DMS79 (cell line): Measurements from ENCODE around the gene CRIP2.
A peak's percentile ranks its signal among the peaks of the same experiment; 100 is the strongest.

Source experiments
- DNase-seq: peaks from one replicate; lab custom pipeline; 2025; lab: John Stamatoyannopoulos, UW

CRIP2 gene, protein sequence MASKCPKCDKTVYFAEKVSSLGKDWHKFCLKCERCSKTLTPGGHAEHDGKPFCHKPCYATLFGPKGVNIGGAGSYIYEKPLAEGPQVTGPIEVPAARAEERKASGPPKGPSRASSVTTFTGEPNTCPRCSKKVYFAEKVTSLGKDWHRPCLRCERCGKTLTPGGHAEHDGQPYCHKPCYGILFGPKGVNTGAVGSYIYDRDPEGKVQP

DNA sequence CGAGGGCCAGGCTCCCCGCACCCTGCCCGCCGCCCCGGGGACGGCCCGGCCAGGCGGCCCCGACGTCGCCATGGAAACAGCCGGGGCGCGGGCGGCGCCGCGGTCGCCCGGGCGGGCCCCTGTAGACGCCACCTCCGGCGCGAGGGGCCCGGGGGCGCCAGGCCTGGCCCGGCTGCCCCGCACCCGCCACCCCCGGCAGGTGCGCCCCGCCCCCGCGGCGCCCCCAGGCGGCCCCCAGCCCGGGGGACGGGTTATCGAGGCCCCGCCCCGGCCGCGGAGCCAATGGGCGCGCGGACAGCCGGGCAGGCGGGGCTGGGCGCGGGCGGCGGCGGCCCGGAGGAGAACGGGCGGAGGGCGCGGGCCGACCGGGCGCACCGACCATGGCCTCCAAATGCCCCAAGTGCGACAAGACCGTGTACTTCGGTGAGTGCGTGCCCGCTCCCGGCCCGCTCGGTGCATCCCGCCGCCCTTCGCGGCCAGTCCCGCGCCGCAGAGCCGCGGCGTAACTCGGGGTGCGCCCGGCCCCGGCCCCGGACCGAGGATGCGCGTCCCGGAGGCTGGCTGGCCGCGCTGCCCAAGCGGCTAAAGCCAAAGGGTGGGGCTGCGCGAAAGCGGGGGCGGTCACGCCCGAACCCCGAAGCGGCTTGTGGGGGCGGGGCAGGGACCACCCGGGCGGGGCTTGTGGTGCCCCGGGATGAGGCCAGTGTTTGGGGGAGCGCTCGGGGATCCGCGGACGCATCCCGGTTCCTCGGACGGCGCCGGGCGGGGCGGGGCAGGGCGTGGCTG is at the start of gene CRIP2:
Gene CRIP2 (plus strand): TSS at position 339 of the 786 bp plus-strand sequence. CDS start 42 bp downstream, at position 381.
- DNase-seq: peak; percentile 57

DNA sequence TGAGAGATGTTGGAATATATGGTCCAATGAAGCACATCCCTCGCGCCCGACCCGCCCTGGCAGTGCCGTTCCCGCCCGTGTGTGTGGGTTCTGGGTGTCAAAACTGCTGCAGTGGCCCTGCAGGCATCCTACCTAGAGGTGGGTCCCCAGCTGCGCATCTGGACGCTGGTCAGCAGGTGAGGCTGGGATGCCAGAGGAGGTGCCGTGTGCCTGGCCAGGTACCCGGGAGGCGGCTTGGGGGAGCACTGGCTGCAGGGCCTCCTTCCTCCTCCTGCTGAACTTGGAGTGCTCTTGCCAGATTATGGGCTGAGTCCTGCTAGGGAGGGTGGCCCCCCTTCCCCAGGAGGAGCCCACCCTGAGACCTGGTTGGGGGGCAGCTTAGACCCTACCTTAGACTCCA is 49.8 kb upstream of the CRIP2 start:
- DNase-seq: no peak

DNA sequence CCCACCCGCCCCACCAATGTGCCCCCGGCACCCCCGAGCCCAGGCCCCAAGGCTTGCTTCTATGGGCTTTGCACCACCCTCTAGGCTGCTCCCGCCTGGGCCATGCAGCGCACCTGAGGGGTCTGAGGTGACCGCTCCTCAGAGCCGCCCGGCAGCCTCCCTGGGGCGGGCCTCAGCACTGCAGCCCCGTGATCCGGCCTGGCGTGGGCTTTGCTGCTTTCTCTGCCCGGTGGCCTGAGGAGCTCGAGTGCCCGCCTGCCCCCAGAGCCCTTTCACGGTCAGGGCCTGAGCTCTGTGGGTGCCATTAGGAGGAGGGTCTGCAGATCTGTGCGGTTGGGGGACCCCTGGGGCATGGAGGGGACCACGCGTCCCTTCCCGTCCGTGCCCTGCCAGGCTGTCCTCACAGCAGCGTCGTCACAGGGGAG is 48.8 kb upstream of the CRIP2 start:
- DNase-seq: no peak

DNA sequence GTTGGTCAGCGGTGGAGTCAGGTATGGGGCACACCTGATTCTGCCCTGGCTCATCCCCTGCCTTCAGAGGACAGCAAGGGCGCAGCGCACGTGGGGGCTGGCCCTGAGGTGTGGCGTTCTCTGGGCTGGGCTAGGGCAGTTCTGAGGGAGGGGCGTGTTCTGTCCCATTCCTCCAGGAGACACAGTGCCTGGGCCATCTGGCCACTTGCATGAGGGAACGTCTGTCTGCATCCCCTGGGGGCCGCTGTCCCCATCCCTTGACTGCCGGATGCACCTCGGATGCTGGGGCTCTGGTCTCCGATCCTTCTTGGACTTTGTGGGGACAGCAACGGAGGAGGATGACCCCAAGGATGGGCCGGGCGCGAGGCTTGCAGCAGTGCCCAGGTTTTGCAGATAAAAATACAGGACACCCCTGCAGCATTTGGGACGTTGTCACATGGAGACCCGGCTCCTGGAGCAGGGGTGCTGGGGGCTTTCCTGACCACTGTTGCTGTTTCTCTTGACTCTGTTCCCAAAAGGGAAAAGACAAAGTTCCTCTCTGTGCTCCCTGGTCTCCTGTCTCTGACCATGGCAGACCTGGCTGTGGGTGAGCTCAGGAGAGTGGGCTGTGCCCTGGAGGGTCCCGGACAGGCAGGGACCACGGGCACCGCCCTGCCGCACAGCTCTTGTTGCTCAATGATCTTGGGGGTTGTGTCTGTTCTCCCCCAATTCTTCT is 48.0 kb upstream of the CRIP2 start:
- DNase-seq: no peak

DNA sequence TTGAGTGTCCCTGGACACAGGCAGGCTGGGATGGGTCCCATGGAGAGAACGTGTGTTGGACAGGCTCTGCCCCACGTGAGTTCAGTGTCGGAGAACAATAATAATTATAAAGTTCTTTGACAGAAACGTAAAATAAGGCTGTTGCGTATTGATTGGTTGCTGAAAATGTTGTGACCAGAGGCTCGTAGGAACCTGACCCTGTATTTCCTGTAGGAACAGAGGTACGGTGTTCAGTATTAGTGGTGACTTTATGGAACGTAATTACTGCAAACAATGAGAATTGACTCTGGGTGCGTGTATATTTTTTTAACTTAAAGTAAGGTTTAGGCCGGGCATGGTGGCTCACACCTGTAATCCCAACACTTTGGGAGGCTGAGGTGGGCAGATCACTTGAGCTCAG is 47.2 kb upstream of the CRIP2 start:
- no peak for DNase-seq

DNA sequence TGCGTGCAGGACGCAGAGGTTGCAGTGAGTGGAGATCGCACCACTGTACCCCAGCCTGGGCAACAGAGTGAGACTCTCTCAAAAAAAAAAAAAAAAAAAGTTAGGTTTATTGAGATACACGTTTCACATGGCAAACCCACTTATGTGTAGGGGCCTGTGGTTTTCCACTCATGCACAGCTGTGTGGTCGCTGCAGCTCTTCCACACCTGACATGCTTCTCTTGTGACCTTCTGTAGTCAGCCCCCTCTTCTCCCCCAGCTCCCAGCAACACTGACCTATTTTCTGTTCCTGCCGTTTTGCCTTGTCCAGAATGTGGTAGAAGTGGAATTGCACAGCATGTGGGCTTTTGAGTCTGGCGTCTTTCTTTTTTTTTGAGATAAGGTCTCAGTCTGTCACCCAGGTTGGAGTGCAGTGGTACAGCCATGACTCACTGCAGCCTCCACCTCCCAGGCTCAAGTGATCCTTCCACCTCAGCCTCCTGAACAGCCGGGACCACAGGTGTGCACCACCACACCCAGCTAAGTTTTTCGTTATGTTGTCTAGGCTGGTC is 46.6 kb upstream of the CRIP2 start:
- no peak for DNase-seq

DNA sequence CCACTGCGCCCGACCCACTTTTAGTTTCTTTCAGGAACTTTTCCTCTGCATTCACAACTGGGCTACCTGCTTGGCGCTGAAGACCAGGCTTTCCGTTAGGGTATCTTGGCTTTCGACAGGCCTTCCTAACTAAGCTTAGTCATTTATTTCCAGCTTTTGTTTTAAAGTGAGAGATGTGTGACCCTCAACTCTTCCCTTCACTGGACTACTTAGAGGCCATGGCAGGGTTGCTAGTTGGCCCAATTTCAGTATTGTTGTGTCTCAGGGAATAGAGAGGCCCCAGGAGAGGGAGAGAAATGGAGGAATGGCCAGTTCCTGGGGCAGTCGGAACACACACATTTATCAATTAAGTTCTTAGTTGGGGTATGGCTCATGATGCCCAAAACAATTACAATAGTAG is 44.6 kb upstream of the CRIP2 start:
- no peak for DNase-seq

DNA sequence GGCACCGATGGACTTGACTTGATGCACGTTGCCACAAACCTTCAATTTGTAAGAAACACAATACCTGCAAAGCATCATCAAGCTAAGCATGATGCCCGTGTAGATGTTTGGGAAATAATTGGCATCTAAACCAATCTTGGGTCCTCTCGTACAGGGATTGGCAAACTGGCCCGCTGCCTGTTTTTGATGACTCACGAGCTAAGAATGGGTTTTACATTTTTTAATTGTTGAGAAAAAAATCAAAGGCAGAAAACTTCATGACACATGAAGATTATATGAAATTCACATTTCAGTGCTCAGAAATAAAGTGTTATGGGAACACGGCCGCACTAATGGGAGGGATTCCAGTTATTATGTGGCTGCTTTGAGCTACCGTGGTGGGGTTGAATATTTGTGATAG is 44.1 kb upstream of the CRIP2 start:
- DNase-seq: no peak

DNA sequence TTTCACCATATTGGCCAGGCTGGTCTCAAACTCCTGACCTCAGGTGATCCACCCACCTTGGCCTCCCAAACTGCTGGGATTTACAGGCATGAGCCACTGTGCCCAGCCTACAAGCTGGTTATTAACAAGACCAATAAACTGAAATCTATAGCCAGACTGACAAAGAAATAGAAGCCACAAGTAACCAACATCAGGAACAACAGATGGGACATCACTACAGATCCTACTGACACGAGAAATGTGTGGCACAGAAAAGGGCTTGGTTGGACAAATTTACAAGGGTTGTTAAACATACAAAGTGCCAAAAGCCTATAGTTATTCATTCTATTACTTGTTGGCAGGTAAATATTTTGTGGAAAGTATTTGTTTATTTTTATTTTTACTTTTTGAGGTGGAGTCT is 43.4 kb upstream of the CRIP2 start:
- no peak for DNase-seq

DNA sequence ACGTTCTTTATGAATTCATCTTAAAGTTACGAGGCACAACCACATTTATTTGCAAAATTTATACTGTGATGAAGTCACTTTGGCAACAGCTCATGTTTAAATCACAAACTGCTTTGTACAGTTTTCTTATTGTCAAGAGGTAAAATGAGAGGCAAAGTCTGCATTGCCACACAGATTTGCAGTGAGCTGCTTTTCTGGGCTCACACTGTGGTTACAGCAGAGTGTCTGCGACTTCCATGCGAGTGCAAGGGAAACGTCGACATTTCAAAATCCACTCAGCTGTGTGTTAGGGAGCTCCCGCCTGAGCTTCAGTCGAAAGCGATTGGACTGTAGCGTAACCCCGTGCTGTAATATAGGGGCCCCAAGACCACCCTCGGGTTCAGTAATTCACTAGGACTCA is 42.0 kb upstream of the CRIP2 start:
- DNase-seq: no peak

DNA sequence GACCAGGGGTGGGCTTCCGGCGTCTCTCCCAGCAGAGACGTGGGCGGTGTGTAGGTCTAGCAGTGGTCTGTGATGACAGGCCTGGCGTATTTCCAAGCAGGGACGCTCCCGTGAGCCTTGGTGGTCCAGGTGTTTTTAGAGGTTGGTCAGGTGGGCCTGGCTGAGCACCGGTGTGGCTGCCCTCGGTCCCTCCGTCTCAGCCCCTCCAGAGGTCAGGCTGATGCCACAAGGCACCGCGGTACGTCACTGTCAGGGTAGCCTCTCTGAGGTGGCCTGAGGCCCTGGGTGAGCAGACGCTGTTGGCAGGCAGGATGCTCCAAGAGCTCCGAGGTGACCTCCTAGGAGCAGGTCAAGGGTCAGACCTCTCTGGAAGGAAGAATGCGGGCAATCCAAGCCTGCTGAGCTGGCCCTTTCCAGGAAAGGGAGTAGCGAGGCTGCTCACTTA is 41.4 kb upstream of the CRIP2 start:
- no peak for DNase-seq

DNA sequence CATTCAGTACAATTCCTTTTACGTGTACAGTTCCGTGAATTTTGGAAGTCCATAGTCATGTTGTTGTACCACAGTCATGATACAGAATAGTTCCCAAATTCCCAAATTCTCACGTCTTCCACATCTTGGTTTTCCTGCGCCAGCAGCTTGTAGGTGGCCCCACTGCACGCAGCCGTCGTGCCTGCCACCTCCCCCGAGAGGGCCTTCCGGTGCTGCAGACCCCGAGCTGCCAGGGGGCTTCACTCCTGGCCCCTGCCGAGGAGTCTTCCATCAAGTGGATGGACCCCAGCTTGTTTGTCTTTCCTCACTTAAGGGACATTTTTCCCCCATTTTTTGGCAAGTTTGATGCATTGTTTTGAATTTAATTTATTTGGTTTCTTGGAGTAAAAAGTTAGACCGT is 38.2 kb upstream of the CRIP2 start:
- DNase-seq: no peak

DNA sequence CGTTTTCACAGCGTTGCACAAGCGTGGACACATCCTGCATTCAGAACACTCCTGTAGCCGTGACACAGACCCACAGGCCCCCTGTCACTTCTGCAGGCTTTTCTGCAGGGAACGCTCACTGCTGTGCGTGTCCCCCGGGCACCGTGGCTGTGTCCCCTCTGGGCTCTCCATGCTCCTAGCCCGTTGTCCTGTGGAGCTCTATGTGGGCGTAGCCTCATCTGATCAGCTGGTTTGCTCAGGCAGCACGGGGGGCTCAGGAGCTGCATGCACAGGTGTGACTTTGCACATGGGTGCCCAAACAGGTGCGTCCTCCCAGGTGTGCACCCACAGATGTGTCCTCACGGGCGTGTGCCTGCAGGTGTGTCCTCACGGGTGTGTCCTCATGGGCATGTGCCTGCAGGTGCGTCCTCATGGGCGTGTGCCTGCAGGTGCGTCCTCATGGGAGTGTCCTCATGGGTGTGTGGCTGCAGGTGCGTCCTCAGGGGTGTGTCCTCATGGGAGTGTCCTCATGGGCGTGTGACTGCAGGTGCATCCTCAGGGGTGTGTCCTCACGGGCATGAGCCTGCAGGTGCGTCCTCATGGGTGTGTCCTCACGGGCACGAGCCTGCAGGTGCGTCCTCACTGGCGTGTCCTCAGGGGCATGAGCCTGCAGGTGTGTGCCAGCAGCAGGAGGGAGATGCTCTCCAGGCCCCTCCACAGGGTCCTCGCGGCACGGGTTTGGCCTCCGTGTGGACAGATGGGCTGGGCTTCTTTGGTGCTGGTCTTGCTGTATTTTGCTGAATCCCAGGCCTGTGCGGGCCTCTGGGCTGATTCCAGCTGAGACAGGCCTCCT is 37.5 kb upstream of the CRIP2 start:
- DNase-seq: no peak

DNA sequence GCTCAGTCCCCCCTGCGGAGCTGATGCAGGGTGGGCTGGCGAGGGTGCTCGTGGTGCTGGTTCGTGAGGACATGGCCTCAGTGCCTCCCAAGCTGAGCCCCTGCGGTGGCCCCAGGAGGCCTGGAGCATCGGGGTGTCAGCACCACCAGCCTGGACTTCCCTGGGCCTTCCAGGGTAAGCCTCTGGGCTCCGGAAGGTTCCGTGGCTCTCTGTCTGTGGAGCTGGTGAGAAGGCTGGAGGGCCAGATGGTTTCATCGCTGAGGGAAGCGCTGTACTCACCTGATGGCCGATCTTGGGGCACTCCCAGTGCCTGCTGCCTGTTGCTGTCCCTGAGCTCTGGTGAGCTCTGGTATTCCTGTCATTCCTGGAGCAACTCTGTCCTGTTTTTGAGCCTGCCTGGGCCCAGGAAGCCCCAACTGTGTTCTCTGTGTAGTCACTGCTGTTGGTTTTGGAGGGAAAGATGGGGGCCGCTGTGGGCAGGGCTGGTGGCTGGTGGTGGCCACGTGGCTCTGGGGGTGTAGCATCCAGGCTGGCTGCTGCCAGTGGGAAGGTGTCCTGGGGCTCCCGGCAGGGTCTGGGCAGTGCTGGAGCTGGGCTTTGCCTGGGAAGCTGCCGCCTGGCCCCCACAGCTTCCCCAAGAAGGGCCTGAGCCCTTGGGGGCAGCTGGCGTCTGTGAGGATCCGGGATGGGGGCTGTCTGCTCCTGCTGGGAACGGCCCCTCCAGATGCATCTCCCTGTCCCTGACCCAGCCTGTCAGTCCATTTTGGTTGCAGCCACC is 36.7 kb upstream of the CRIP2 start:
- DNase-seq: no peak

DNA sequence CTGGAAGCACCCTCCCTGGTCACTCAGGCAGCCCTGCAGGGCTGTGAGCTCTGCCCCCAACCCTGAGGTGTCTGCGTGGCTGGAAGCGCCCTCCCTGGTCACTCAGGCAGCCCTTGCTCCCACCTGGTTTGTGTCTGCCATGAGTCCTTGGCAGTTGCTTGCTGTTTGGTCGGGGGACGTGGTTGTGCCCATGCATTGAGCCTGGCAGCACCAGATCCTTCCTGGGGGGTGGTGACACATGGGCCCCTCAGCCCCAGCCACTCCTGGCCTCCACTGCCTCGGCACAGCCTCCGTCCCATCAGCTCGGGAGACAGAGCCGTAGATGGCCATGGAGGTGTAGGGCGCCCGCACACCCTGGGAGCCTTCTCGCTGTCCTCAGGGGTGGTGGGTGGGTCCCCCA is 35.4 kb upstream of the CRIP2 start:
- DNase-seq: no peak

DNA sequence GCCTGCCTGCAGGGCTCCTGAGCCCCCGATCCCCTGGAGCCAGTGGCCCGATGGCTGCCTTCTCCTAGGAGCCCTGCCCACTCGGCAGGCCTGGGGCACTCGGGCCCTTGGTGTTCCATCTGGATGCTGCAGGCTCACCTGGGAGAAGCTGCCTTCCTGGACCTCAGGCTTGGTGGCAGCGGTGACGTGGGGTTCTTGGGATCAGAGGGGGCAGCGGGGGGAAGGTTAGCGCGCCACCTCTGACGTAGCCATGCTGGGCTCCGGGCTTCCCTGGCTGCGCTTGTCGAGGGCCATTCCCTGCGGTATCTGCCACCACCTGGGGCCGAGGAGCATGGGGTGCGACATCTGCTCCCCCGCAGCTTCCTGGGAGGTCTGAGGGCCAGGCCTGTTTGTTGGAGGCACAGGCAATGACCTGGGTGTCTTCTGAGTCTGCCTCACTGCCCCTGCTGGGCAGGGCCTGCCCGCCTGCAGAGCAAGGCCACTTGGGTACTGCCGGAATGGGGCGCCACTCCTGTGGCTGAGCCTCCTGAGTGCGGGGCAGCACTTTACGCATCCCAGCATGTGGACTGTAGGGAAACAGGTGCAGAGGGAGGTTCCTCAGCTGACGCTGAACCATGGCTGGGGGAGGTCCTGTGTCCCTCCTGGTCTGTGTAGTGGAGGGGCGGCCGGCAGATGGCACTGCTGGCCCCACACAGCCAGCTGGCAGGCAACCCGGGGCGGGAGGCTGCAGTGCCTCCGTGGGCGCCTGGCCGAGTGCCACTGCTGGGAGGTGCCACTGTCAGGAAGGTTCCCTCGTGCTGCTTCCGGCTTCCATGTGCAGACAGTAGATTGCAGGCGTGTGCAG is 34.7 kb upstream of the CRIP2 start:
- no peak for DNase-seq

DNA sequence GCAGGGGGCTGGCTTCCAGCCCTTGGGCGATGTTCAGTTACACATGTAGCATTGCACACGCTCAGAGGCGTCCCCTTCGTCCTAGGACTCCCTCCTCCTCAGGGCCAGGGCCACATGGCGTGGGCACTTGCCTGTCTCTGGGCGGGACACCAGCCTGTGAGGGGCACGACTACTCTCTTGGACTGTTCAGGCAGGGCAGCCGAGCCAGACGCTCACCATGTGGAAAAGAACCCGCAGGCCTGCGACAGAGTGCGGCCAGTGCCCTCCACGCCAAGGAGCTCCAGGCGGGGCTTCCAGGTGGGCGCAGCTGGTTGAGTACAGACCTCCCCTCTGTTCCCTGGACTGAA is 34.1 kb upstream of the CRIP2 start:
- no peak for DNase-seq

DNA sequence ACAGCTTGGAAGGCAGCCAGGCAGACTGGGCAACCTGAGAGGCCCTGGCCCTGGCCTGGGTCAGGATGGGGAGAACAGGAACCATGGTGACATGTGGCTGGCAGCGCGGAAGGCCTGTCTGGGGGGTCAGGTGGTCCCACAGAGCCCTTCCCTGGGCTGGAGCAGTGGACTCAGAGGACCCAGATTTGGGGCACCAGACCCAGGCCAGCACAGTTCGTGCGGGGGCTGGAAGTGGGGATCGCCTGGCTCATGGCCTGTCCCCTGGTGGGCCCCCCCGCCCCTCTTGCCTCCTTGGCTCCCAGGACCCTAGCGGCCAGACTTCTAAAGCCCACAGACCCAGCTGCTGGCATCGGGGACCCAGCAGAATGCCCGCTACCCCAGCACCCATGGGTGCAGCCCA is 33.6 kb upstream of the CRIP2 start:
- DNase-seq: no peak

DNA sequence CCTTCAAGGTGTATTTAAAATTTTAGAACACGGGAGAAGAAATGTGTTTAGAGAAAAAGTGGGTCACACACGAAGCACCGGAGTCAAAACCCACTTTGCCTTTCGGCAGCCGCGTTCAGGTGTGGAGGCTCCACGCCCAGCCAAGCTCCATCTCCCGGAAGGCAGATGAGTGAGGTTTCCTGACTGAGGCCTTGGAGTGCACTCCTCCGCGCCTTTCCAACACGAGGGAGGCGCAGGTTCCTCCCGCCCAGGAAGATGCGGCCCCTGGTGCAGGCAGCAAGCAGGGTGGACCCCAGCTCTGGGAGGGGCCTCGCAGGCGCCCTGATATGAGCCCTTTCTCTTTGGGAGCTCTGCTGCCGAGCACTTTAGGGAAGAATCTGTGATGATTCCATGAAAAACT is 32.5 kb upstream of the CRIP2 start:
- no peak for DNase-seq

DNA sequence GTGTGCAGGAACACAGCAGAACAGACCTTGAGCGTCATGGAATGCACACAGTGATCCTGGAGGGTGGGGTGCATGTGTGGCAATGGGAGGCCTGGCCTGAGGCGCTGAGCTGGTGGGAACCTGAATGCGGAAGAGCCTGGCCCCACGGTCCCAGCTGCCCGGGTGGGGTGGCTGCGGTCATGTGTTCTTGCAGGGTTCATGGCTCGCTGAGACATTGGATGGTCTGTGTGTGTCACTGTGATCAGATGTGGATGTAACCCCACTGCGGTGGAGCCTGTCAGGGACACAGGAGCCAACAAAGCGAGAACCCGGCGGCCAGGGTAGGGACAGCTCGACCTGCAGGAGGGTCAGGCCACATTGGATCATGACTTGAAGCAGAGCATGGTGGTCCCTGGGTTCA is 31.8 kb upstream of the CRIP2 start:
- DNase-seq: no peak
